GM20000 (cell line): Measurements from ENCODE around the gene ZNF25.
A peak's percentile ranks its signal among the peaks of the same experiment; 100 is the strongest.
"Not testable (repeated sequence)": the region's sequence is repeated elsewhere in the genome, so short reads cannot be mapped to it uniquely, and the experiment has no call there.

Experiments
- DNase-seq: peaks from one replicate; pipeline ENCODE4 v3.0.0; 2012; ENCODE audit warnings: low spot score
- TF ChIP-seq, protein P1 (sequence below): IDR thresholded peaks from 2 replicates; pipeline ENCODE4 v1.5.1; 2012; ENCODE audit warnings: mild to moderate bottlenecking, control low read depth; ENCODE audit errors: extremely low read depth, missing control alignments

The ZNF25 gene

DNA sequence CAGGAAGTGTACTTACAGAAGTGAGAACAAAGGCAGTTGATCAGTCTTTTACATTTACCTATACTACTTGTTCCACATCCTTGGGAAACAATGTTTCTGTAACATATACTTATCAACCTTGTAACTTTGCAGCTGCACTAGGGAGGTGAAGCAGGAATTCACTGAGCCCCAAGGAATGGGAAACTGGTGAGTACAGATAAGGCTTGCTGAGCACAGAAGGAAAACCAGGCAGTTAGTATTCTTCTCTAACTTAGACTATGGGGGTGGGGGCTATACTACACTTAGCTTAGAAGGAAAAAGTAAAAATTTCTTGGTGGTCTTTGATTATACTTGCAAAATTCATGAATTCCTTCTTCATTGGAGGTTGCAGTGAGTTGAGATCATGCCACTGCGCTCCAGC, 27.1 kb upstream of the ZNF25 start:
- TF ChIP-seq, protein P1, sequence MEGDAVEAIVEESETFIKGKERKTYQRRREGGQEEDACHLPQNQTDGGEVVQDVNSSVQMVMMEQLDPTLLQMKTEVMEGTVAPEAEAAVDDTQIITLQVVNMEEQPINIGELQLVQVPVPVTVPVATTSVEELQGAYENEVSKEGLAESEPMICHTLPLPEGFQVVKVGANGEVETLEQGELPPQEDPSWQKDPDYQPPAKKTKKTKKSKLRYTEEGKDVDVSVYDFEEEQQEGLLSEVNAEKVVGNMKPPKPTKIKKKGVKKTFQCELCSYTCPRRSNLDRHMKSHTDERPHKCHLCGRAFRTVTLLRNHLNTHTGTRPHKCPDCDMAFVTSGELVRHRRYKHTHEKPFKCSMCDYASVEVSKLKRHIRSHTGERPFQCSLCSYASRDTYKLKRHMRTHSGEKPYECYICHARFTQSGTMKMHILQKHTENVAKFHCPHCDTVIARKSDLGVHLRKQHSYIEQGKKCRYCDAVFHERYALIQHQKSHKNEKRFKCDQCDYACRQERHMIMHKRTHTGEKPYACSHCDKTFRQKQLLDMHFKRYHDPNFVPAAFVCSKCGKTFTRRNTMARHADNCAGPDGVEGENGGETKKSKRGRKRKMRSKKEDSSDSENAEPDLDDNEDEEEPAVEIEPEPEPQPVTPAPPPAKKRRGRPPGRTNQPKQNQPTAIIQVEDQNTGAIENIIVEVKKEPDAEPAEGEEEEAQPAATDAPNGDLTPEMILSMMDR: no peak
- DNase-seq: no peak

DNA sequence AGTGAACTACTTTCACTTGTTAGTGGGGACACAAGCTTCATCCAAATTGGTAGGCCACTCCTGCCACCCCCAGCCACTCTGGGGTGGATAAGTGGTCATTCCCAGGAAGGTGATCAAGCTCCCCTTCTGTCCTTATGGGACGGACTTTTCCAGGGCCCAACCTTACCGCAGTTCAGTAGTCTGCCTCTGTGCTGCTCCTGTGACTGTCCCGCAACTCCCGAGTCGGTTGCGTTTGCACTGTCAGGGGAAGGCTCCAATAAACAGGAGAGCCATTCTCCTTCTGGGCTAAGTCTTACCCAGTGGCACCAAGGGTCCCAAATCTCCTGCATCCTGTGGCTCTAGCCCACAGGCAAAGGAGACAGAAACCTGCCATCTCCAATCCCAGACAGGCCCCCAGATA, 26.6 kb upstream of the ZNF25 start:
- TF ChIP-seq, protein P1: no peak
- DNase-seq: no peak

DNA sequence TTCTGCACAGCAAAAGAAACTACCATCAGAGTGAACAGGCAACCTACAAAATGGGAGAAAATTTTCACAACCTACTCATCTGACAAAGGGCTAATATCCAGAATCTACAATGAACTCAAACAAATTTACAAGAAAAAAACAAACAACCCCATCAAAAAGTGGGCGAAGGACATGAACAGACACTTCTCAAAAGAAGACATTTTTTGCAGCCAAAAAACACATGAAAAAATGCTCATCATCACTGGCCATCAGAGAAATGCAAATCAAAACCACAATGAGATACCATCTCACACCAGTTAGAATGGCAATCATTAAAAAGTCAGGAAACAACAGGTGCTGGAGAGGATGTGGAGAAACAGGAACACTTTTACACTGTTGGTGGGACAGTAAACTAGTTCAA, 24.0 kb upstream of the ZNF25 start:
- not testable (repeated sequence) for DNase-seq

DNA sequence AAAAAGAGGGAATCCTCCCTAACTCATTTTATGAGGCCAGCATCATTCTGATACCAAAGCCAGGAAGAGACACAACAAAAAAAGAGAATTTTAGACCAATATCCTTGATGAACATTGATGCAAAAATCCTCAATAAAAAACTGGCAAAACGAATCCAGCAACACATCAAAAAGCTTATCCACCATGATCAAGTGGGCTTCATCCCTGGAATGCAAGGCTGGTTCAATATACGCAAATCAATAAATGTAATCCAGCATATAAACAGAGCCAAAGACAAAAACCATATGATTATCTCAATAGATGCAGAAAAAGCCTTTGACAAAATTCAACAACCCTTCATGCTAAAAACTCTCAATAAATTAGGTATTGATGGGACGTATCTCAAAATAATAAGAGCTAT, 22.5 kb upstream of the ZNF25 start:
- DNase-seq: not testable (repeated sequence)

DNA sequence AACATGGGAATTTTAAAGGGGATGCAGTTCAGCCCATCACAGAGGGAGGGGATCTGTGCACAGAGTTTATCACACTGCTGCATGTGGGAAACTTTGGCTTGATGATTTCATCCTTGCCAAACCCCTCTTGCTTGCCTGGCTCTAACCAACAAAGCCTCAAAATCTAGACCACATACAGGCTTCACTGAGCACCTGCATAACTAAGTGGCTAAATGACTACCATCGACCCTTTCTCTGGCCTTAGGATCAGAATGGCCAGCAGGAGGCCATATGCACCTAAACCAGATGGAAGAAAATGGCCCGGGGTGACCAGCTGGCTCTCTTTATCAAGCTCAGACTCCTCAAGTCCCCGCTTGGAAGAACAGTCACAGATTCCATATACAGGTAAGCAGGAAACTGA, 15.6 kb upstream of the ZNF25 start:
- TF ChIP-seq, protein P1: no peak
- DNase-seq: peak; percentile 5

DNA sequence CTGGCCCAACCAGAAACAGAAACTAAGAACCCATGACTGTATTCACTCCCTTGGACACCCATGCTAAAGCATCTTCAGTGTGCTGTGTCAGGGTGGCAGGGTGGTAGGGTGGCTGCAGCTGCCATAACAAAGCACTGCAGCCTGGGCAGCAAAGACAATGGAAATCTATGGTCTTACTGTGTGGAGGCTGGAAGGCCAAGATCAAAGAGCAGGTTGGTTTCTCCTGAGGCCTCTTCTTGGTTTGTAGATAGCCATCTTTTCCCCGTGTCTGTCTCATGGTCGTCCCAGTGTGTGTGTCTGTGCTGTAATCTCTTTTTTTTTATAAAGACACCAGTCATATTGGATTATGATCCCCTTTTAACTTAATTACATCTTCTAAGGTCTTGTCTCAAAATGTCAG, 15.2 kb upstream of the ZNF25 start:
- DNase-seq: no peak
- TF ChIP-seq, protein P1: no peak

DNA sequence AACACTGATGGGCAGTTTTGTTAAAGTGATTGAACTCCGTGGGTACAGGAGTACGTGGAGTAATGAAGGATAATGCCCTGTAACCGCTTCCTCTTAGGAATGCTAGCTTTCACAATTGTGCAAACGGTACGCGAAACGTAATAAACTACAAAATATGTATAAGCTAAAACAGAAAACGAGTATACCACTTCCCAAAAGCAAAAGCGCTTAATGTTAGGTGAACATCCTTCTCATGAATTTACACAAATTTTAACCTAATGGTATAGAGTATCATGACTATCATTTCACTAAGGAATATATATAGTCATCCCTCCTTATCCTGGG, 395 bp upstream of the ZNF25 start:
- TF ChIP-seq, protein P1: no peak
- no peak for DNase-seq

DNA sequence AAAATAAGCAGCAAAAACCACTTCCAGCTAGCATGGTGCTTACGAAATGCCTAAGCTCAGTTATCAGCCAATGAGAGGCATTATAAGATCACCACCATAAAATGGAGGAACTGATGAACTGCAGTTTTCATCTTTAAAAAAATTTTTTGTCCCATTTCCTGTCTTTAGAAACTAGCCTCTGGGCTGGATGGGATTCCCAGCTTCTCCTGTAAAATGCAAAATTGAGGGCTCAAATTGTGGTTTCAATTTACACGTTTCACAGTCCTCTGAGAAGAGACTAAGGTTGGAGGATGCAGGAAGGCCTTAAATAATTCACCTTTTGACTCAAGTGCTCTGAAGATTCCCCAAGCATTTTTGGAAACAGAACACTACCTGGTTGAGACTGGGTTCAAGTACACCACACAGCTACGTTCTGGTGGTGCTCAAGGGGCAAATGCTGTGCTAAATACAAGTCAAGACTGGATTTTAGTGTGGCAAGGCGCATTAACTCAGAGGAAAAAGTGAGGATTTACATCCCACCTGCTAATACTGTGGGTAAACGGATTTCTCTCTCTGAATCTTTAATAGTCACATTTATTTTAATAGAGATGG, 951 bp downstream of the ZNF25 start:
- TF ChIP-seq, protein P1: no peak
- peak; percentile 9 for DNase-seq

DNA sequence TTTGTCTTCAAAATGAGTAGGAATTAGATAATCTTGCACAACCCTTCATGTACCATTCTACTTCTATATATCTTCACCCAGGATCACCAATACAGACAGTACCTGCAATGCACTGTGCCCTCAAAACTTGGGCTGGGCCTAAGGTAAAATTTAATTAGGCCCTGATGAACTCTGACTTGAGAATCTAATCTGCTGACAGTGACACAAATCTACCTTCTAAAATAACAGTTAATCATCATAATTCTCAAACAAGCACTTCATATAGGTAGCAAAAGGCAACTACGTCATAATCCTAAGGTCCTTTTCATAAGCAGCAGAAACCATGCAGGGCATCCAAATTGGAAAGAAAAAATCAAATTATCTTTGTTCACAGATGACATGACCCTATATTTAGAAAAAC, 4.1 kb downstream of the ZNF25 start:
- no peak for DNase-seq
- TF ChIP-seq, protein P1: no peak
